K562 (cell line): ENCODE results near the gene USP6. TPM values are rescaled to one million over a fixed set of nuclear protein-coding genes. Genes with fewer than 3 reads are reported as not detected.
"Not testable (repeated sequence)": the region's sequence is repeated elsewhere in the genome, so short reads cannot be mapped to it uniquely, and the experiment has no call there.

Experiments
- ATAC-seq: fragments of 200-7000 bp; cut with Tn5 transposase; 3 replicates; pipeline ENCODE4 v1.9.1; 2020; ENCODE audit warnings: moderate library complexity
- BruUV-seq: library from RNA; stranded (reverse); fragments of 400-500 nt; replicated peaks from 2 replicates; lab custom pipeline; 2021; lab: Mats Ljungman, UMichigan
- CTCF ChIA-PET: fragments of 300-600 bp; formaldehyde crosslinking; extraction: SDS; loops from one replicate; lab custom pipeline; 2021; ENCODE audit warnings: low intra/inter-chr PET ratio; lab: Yijun Ruan, JAX
- POLR2A ChIA-PET: fragments of 300-600, 350-650 bp; sonication (Branson Sonifier 250); formaldehyde crosslinking; extraction: SDS; loops from one replicate; lab custom pipeline; 2021; ENCODE audit warnings: antibody characterized with exemption, inconsistent platforms; lab: Yijun Ruan, JAX
- DNase-seq, 4 experiments: peaks; one replicate each; pipeline versions ENCODE4 v3.0.0 to v3.0.0-alpha.2; 2011 to 2018; ENCODE audit warnings: low spot score in 3 of 4, mixed read lengths in 3 of 4; ENCODE audit errors: extremely low read depth in 1 of 4
- FAIRE-seq: peaks from 2 replicates; lab custom pipeline; 2011; peaks lifted over from hg19 to GRCh38; lab: Jason Lieb, UNC
- H2AFZ ChIP-seq: 2 replicates; pipeline ENCODE4 v1.6.0; 2011; ENCODE audit warnings: low read depth, low read length, control low read depth, inconsistent platforms
- H3K27ac ChIP-seq: fragments of 200-600 bp; 3 replicates; pipeline ENCODE4 v1.8.0; 2011; ENCODE audit warnings: low read depth, mild to moderate bottlenecking, control low read depth, inconsistent platforms, low read length, moderate library complexity, mixed read lengths; ENCODE audit errors: extremely low read depth
- H3K27me3 ChIP-seq, 2 experiments: fragments of 300-600 bp in 1 of 2; 2 replicates in 1 of 2; 3 replicates in 1 of 2; pipeline versions ENCODE4 v1.6.0 to v1.8.0; 2011; ENCODE audit warnings: inconsistent platforms in 2 of 2, low read length in 2 of 2, mild to moderate bottlenecking in 1 of 2, mixed read lengths in 1 of 2, moderate library complexity in 1 of 2; ENCODE audit not compliant: control insufficient read depth in 2 of 2, insufficient read depth in 2 of 2
- H3K36me3 ChIP-seq: fragments of 300-600 bp; 3 replicates; pipeline ENCODE4 v1.8.0; 2011; ENCODE audit warnings: mild to moderate bottlenecking, low read length, inconsistent platforms; ENCODE audit not compliant: control insufficient read depth, insufficient read depth
- H3K4me1 ChIP-seq, 2 experiments: fragments of 200-600 bp in 1 of 2; replicated peaks in 1 of 2; 2 replicates in 1 of 2; 3 replicates in 1 of 2; pipeline versions ENCODE4 v1.5.1 to v1.8.0; 2011; ENCODE audit warnings: inconsistent platforms in 2 of 2, low read length in 2 of 2, mild to moderate bottlenecking in 1 of 2, mixed read lengths in 1 of 2, moderate library complexity in 1 of 2; ENCODE audit not compliant: control insufficient read depth in 2 of 2, insufficient read depth in 2 of 2
- H3K4me2 ChIP-seq: 2 replicates; pipeline ENCODE4 v1.6.1; 2011; ENCODE audit warnings: low read length, control low read depth, inconsistent platforms, mixed read lengths; ENCODE audit not compliant: insufficient read depth
- H3K4me3 ChIP-seq: fragments of 200-600 bp; sonication (generic), shearing (Covaris generic); 2 replicates; pipeline ENCODE4 v1.5.1; 2016; ENCODE audit warnings: control low read depth, inconsistent platforms
- H3K79me2 ChIP-seq: fragments of 200-600 bp; 3 replicates; pipeline ENCODE4 v1.8.0; 2011; ENCODE audit warnings: low read length, inconsistent platforms; ENCODE audit not compliant: control insufficient read depth, insufficient read depth
- H3K9ac ChIP-seq, 2 experiments: 2 replicates each; pipeline versions ENCODE4 v1.6.0 to v1.6.1; 2011; ENCODE audit warnings: low read depth in 2 of 2, low read length in 2 of 2, control low read depth in 1 of 2, inconsistent platforms in 1 of 2, mild to moderate bottlenecking in 1 of 2, mixed read lengths in 1 of 2; ENCODE audit not compliant: insufficient read depth in 1 of 2
- H3K9me1 ChIP-seq: one replicate; pipeline ENCODE4 v1.6.0; 2011; ENCODE audit warnings: inconsistent platforms, mild to moderate bottlenecking, low read length, moderate library complexity; ENCODE audit not compliant: control insufficient read depth, insufficient read depth
- H3K9me3 ChIP-seq: replicated peaks from 2 replicates; pipeline ENCODE4 v1.5.1; 2011; ENCODE audit warnings: low read depth, low read length, inconsistent platforms; ENCODE audit not compliant: control insufficient read depth, insufficient read depth
- H4K20me1 ChIP-seq: replicated peaks from 2 replicates; pipeline ENCODE4 v1.6.1; 2011; ENCODE audit warnings: low read length, inconsistent platforms, mixed read lengths; ENCODE audit not compliant: control insufficient read depth, insufficient read depth
- BACH1 ChIP-seq: fragments of 200-800 bp; sonication (Bioruptor generic); IDR thresholded peaks from 2 replicates; pipeline ENCODE4 v1.6.1; 2016; ENCODE audit warnings: missing genetic modification characterization, missing compliant biosample characterization
- CREBBP ChIP-seq: IDR thresholded peaks from one replicate; pipeline ENCODE4 v1.6.1; 2012; ENCODE audit warnings: low read depth, mild to moderate bottlenecking, control low read depth, inconsistent platforms, low read length
- ELF4 ChIP-seq: fragments of 450-650 bp; formaldehyde crosslinking; IDR thresholded peaks from 2 replicates; pipeline ENCODE4 v1.4.0; 2022; ENCODE audit warnings: missing genetic modification characterization
- MTA3 ChIP-seq: fragments of 450-650 bp; formaldehyde crosslinking; IDR thresholded peaks from 2 replicates; pipeline ENCODE4 v1.6.1; 2017; ENCODE audit warnings: mild to moderate bottlenecking, borderline replicate concordance
- SMARCA4 ChIP-seq: fragments of 450-650 bp; IDR thresholded peaks from 2 replicates; pipeline ENCODE4 v1.6.1; 2016
- ZNF134 ChIP-seq: fragments of 250-450 bp; sonication (Bioruptor Pico); conservative IDR thresholded peaks from 2 replicates; pipeline ENCODE4 v1.4.0; 2020
- WGBS: fragments of 100-300 bp; shearing (Covaris generic); methylation state at CpG from one replicate; pipeline ENCODE4 v1.1.6; 2016; ENCODE audit warnings: low coverage, mixed read lengths; ENCODE audit not compliant: insufficient coverage; ENCODE audit errors: missing lambda C conversion rate; 5-methylcytosine and 5-hydroxymethylcytosine counted together
- in situ Hi-C: fragments of 300-500 bp; cut with MboI; formaldehyde crosslinking; loops from 4 replicates; pipeline ENCODE4 v1.15.0; 2018; ENCODE audit warnings: inconsistent platforms, mixed read lengths
- intact Hi-C: fragments of 100-400 bp; cut with micrococcal nuclease; formaldehyde crosslinking; loops from 2 replicates; pipeline ENCODE4 v1.14.2; 2022
- polyA plus RNA-seq, 8 experiments: library from polyadenylated mRNA; depleted of rRNA in 4 of 8; stranded (reverse) in 5 of 8; unstranded in 3 of 8; fragments of >200 nt; fragmentation: Nextera tagmentation in 2 of 8; fragmentation: Illumina TruSeq in 1 of 8; extraction: Ambion mirVana in 2 of 8; extraction: Trizol in 1 of 8; gene quantifications; 2 replicates each; pipeline versions ENCODE4 v1.2.1 to v1.2.3, GENCODE V29; 2011 to 2014; ENCODE audit warnings: inconsistent platforms in 1 of 8, missing spikeins in 1 of 8
- total RNA-seq, 7 experiments: library from RNA; depleted of rRNA in 6 of 7; stranded (reverse); fragments of >200 nt in 6 of 7; fragmentation: Illumina TruSeq in 2 of 7; extraction: Trizol in 2 of 7; gene quantifications; 2 replicates each; pipeline versions ENCODE4 v1.2.1 to v1.2.3, GENCODE V29; 2011 to 2021; ENCODE audit warnings: low replicate concordance in 1 of 7

USP6 gene
- total and polyA plus RNA-seq, 9 of the 15 experiments (the other 6 are each of a cell fraction or from before 2014, with no cell fraction given) = 0.01 to 0.09 (median 0.04) TPM; not detected in 4

DNA sequence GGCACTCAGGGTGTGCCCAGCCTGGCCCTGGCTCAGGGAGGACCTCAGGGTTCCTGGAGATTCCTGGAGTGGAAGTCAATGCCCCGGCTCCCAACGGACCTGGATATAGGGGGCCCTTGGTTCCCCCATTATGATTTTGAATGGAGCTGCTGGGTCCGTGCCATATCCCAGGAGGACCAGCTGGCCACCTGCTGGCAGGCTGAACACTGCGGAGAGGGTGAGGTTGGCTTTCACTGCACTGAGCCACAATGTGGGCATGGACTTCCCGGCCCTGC is 23.6 kb downstream of the USP6 start (continued):
- no peak for TF ChIP-seq CREBBP
- no peak for TF ChIP-seq ELF4 (CRISPR knock-in tag)
- TF ChIP-seq BACH1 (tag) = no peak
- no peak for TF ChIP-seq ZNF134
- no peak for TF ChIP-seq MTA3
- no peak for TF ChIP-seq SMARCA4

DNA sequence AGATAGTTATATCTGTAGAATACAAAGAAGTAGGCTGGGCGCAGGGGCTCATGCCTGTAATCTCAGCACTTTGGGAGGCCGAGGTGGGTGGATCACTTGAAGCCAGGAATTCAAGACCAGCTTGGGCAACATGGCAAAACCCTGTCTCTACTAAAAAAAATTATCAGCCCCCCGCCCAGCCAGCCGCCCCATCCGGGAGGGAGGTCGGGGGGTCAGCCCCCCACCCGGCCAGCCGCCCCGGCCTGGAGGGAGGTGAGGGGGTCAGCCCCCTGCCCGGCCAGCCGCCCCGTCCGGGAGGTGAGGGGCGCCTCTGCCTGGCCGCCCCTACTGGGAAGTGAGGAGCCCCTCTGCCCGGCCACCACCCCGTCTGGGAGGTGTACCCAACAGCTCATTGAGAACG is 27.0 kb downstream of the USP6 start:
- intact Hi-C loops, H3K9me1 ChIP-seq, POLR2A ChIA-PET, in situ Hi-C loops, H3K4me3 ChIP-seq, BruUV-seq, ATAC-seq, H3K79me2 ChIP-seq, H3K4me2 ChIP-seq, H4K20me1 ChIP-seq, H3K27me3 ChIP-seq, H3K9me3 ChIP-seq, FAIRE-seq, H3K27ac ChIP-seq, DNase-seq, H3K36me3 ChIP-seq, H3K4me1 ChIP-seq, H3K9ac ChIP-seq, H2AFZ ChIP-seq, CTCF ChIA-PET: not testable (repeated sequence)
- 0% methylated on average over 8 of the region's 18 CpGs for WGBS

DNA sequence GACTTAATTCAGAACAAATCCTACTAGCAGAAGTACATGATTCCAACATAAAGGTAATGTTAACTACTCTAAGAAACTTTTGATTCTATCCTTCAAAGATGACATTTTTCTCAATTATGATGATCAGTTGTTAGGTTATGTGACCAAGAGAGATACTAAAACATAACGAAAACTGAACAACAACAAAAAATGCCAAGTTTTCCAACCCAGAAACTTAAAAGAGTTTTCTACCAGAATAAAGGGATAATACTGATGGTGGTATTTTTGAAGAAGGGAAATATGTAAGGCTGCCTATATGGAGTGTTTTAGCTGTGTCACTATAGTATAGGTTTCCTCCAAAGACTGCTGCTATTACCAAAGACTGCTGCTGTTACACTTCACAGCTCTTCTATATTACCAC is 30.3 kb downstream of the USP6 start:
- H3K79me2 ChIP-seq, POLR2A ChIA-PET, CTCF ChIA-PET, H3K4me2 ChIP-seq, intact Hi-C loops, H3K4me1 ChIP-seq, H3K9ac ChIP-seq, ATAC-seq, H2AFZ ChIP-seq, BruUV-seq, in situ Hi-C loops, H3K9me3 ChIP-seq, H3K27ac ChIP-seq, FAIRE-seq, H3K9me1 ChIP-seq, DNase-seq, H3K36me3 ChIP-seq, H4K20me1 ChIP-seq, H3K27me3 ChIP-seq, H3K4me3 ChIP-seq: not testable (repeated sequence)
- WGBS = 0% methylated on average over 1 of the region's 1 CpG

DNA sequence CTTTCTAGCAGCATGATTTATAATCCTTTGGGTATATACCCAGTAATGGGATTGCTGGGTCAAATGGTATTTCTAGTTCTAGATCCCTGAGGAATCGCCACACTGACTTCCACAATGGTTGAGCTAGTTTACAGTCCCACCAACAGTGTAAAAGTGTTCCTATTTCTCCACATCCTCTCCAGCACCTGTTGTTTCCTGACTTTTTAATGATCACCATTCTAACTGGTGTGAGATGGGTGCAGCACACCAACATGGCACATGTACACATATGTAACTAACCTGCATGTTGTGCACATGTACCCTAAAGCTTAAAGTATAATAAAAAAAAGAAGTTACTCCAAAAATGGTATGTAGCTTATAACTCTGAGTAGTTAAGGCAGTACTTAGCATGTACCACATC is 44.9 kb downstream of the USP6 start:
- FAIRE-seq, H4K20me1 ChIP-seq, BruUV-seq, H3K27me3 ChIP-seq, in situ Hi-C loops, H3K9me1 ChIP-seq, H3K4me2 ChIP-seq, H3K27ac ChIP-seq, H3K4me1 ChIP-seq, ATAC-seq, POLR2A ChIA-PET, H3K9me3 ChIP-seq, H3K4me3 ChIP-seq, H3K9ac ChIP-seq, intact Hi-C loops, DNase-seq, H3K79me2 ChIP-seq, CTCF ChIA-PET, H2AFZ ChIP-seq, H3K36me3 ChIP-seq: not testable (repeated sequence)
- no CpG with 5 or more reads among the region's 1 CpG for WGBS
